ENCODE results near the gene TNP2.

The TNP2 gene

DNA sequence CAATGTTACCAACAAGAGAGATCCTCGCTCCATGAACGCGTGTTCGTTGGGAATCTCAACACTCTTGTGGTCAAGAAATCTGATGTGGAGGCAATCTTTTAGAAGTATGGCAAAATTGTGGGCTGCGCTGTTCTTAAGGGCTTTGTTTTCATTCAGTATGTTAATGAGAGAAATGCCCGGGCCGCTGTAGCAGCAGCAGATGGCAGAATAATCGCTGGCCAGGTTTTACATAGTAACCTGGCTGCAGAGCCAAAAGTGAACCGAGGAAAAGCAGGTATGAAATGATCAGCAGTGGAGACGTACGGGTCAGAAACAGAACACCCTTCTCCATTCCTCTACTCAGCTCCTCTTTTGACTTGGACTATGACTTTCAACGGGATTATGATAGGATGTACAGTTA is 26.5 kb downstream of the TNP2 start:
- in situ Hi-C loops (cut with MboI; ENCODE audit: low sequenced_read_pairs) = no loop called here

DNA sequence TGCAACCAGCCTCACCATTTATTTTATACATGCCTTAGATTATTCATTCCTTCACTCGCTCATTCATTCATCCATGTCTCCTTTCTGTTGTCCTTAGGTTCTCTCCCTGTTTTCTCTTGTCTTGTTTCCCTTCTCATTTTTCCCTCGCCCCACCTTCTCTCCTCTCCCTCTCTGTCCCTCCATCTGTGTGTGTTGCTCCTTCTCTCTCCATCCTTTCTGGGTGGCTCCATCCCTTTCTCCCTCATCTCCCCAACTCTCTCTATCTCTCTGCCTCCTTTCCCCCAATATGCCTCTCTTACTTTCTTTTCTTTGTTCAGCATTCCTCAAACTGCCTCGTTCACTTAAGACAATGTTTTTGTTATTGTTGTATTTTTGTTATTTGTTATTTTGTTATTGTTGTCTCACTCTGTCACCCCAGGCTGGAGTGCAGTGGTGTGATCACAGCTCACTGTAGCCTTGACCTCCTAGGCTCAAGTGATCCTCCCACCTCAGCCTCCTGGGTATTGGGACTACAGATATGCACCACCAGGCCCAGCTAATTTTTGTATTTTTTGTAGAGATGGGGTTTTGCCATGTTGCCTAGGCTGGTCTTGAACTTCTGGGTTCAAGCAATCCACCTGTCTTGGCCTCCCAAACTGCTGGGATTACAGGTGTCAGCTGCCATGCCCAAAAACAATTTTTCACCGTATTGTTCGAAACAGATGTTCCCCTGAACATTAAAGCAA is 27.5 kb downstream of the TNP2 start:
- in situ Hi-C loops (cut with MboI; ENCODE audit: low sequenced_read_pairs) = no loop called here

DNA sequence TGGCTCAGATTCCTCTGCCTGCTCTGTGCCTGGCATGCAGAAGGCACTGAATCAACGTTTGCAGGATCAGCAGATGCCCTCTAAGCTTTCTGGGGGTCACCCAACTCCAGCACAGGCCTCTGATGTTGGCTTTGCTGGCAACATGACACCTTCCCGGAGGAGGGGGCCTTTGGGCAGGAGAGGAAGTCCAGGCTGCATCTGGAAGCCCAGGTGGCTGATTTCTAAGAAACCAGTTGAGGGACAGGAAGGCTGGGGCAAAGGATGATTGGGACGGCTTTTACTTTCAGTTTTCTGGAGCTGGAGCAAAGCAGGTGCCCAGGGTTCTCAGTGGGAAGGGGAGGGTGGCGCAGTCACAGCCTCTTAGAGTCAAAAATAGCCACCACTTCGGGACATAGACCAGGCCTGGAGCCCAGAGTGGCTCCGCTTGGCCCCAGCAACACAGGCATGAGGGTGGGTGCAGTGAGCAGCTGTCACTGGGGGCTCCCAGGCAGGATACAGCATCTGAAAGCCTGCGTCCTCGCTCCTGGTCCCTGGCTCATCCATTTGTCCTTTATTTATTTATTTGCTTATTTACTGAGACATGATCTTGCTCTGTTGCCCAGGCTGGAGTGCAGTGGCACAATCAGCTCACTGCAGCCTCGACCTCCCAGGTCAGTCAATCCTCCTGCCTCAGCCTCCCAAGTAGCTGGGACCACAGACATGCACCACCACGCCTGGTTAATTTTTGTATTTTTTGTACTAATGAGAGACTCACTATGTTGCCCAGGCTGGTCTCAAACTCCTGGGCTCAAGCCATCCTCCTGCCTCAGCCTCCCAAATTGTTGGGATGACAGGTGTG is 28.3 kb downstream of the TNP2 start:
- in situ Hi-C loops (cut with MboI; ENCODE audit: low sequenced_read_pairs) = no loop called here

DNA sequence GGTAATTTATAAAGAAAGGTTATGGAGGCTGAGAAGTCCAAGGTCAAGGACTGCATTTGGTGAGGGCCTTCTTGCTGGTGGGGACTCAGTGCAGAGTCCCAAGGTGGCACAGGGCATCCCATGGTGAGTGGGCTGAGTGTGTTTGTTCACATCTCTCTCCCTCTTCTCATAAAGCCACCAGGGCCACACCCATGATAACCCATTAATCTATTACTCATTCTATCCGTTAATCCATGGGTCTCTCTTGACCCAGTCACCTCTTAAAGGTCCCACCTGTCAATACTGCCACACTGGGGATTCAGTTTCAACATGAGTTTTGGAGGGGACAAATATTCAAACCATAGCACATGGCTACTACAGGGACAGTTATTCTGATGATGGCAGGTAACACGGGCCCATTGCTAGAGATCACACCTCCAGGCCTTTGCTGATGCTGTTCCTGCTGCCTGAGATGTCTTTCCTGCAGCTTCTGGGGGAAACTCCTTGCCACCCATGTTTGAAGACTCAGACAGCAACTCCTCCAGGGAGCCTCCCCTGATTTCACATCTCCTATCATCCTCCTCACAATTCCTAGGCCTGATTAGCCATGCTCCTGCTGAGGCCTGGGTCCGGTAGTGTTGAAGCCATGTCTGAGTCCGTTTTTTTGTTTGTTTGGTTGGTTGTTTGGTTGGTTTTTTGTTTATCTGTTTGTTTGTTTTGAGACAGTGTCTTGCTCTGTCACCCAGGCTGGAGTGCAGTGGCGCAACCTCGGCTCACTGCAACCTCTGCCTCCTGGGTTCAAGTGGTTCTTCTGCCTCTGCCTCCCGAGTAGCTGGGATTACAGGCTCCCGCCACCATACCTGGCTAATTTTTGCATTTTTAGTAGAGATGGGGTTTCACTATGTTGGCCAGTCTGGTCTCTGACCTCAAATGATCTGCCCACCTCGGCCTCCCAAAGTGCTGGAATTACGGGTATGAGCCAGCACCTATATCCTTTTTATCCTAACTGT is 29.2 kb downstream of the TNP2 start:
- in situ Hi-C loops (cut with MboI; ENCODE audit: low sequenced_read_pairs) = no loop called here

DNA sequence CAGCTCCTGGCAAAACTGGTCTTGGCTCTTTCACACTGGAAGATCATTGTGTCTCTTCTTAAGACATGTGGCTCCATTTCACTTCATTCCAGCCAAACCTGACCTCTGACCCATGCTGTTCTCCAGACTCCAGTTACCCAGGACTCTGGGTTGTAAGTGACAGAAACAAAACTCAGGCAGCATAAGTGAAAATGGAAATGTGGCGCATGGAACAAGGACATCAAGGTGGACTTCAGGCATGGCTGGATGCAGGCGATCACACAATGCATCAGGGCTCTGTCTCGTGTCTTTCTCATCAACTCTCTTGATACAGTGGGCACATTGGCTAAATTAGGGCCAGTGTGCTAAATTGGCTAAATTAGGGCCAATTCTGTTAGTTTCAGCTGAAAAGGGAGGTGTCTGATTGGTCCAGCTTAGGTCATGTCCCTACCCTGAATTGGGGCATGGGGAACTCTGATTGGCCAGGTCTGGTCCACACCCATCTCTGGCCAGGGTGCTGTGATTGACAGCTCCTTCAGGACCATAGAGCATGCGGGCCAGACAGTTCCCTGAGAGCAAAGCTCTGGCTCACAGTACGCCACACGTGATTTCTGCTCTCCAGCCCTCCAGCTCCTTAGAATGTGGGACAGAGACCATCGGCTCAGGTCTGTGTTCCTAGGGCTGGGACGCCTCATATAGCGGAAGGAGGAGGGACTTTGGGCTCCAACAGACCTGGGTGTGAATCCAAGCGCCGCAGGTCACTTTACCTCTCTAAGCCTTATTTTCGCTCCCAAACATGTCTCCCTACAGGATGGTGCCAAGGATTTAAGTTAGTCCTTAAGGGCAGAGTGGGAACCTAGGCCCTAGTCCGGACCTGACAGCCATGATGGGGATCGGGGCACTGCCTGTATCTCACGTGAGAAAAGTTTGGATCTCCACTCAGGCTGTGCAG is 30.6 kb downstream of the TNP2 start:
- in situ Hi-C loops (cut with MboI; ENCODE audit: low sequenced_read_pairs) = no loop called here

DNA sequence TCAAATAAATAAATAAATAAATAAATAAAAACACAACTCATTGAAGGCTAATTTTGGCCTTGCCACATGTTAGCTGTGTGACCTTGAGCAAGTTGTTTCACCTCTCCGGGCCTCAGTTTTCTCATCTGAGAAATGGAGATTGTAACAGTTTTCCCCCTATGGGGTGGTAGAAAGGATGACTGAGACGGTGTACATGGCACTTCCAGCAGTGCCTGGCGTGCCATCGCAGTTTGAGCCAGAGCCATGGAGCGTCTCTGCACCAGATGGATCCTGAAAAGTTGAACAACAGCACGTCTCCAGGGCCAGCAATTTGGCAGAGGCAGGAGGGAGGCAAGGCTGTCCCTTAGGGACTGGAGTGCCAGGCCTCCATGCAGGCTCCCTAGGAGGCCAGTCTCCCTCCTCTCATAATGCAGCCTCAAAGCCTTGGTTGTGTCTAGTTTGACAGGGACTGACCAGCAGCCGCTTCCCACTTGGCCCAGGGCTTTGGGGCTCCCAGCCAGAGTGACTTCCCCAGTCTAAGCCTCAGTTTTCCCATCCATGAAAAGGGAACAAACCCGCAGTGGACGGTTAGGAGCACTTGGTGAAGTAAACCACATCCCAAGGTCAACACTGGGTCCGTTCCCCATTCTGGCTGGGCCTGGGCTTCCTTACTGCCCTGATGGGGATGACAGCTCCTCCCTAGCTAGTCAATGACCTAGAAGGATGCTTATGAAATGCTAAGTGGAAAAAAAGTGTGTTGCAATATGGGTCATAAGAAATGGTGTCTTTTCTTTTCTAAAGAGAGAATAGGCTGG is 32.5 kb downstream of the TNP2 start:
- in situ Hi-C loops (cut with MboI; ENCODE audit: low sequenced_read_pairs) = no loop called here

DNA sequence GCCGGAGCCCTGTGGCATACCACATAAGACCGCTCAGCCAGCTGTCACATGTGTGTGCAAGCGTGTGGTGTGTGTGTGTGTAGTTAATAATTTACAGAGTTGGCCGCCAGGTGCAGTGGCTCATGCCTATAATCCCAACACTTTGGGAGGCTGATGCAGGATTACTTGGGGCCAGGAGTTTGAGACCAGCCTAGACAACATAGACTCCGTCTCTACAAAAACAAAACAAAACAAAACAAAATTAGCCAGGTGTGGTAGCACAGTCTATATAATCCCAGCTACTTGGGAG is 33.5 kb downstream of the TNP2 start:
- in situ Hi-C loops (cut with MboI; ENCODE audit: low sequenced_read_pairs) = no loop called here

DNA sequence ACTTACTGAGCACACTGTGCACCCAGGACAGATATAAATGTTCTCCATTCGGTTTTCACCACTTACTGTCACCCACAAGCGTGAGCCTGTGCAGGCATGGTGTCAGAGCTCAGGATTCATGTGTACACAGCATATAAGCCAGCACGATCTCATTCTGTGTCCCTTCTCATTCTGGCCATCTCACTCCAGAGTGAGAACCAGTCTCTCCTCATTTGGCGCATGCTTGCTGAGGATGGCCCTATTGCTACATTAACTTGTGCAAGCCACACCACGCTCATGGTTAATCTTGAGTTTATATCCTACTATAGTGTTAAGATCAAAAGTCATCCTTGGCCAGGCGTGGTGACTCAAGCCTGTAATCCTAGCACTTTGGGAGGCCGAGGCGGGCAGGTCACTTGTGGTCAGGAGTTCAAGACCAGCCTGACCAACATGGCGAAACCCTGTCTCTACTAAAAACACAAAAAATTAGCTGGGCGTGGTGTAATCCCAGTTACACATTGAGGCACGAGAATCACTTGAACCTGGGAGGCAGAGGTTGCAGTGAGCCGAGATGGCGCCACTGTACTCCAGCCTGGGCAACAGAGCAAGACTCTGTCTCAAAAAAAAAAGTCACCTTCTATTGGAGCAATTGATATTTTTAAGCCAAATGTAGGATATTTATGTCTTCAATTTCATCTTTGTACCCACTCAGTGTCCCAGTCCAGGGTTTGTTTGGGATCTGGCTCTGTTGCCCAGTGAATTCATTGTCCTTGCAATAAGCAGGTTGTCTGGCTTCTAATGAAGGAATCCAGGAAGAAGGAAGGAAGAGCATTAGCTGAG is 34.0 kb downstream of the TNP2 start:
- in situ Hi-C loops (cut with MboI; ENCODE audit: low sequenced_read_pairs) = no loop called here

DNA sequence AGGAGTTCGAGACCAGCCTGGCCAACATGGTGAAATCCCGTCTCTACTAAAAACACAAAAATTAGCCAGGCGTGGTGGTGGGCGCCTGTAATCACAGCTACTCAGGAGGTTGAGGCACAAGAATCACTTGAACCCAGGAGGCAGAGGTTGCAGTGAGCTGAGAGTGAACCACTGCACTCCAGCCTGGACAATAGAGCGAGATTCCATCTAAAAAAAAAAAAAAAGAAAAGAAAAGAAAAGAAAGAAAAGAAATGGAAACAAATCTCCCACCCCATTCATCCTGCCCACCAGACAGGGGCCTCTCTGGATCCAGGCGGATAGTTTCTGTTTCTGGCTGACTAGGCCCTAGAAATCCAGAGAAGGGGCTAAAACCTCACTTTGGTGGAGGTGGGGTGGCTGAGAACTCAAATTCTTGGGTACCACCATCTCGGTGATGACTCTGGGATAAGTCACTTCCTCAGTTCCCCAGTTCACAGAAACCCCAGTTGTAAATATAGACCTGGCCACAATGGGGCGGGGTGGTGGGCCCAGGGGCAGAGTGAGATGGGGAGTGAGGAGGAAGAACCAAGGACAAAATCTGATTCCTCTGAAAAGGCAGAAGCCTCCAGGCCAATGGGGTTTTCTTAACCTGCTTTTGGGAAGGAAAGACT is 35.3 kb downstream of the TNP2 start:
- in situ Hi-C loops (cut with MboI; ENCODE audit: low sequenced_read_pairs) = no loop called here

DNA sequence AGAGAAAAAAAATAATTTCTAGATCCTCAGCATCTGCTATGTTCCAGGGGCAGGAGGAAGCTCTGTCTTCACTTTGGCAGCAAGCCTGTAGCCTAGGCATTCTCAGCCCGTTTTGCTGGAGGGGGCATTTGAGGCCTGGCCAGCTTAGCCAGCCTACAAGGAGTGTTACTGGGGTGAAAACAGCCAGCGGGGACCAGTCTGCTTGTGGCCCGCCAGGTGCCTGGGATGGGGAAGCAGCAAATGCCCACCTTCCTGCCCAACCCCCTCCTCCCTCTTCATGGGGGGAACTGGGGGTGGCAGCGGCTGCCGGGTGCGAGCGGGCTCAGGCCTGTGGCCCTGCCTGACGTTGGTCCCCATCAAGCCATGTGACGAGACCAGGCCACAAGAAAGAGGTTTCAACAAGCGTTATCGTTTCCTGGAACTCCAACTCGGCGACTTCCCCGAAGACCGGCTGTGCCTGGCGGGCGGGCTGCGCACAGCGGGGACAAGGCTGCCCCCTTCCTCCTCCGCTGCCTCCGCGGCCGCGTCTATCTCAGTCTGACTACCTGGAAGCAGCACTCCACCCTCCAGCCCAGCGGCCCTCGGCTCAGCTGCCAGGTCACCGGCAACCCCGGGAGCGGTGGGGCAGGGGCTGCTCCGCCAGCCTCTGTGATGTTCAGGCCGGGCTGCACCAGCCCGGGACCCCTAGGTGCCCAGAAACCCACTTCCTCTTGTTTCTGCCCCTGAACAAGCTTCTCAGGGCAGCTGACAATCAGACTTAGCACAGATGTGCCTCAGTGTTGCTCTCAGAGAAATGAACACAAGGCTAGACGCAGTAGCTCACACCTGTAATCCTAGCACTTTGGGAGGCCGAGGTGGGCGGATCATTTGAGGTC is 36.0 kb downstream of the TNP2 start:
- in situ Hi-C loops (cut with MboI; ENCODE audit: low sequenced_read_pairs) = no loop called here

DNA sequence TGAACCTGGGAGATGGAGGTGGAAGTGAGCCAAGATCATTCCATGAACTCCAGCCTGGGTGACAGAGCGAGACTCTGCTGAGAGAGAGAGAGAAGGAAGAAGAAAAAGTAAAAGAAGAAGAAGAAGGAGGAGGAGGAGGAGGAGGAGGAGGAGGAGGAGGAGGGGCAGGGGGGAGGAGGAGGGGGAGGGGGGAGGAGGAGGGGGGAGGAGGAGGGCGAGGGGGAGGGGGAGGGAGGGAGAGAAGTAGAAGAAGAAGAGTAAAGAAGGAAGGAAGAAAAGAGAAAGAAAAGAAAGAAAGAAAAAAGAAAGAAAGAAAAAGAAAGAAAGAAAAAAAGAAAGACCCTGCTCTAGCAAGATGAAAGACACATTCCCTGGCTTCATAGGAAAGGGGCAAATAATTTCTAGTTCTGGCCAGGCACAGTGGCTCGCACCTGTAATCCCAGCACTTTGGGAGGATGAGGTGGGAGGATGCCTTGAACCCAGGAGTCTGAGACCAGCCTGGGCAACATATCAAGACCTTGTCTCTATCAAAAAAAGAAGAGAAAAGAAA is 36.7 kb downstream of the TNP2 start:
- in situ Hi-C loops (cut with MboI; ENCODE audit: low sequenced_read_pairs) = no loop called here

DNA sequence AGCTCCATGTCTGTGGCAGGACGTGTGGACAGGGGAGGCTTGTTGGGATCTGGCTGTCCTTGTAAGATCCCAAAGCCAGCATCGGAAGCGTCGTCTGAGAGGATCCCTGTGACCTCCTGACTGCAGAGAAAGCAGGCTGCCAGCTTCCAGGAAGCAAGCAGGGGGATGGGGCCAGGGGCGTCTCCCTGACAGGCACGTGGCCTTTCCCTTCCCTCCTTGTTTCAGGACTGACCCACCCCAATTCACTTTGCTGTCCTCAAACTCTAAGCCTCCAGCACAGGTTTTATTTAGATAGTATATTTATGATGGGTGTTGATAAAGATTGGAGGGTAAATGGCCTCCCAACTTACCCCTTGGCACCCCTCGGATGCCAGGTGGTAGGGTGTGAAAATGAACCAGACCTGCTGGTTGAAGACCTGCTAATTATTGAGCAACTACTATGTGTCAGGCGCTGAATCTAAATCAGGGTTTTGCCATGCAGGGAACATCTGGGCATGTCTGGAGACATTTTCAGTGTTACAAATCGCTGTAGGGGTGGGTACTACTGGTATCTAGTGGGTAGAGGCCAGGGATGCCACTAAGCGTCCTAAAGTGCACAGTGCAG is 37.7 kb downstream of the TNP2 start:
- in situ Hi-C loops (cut with MboI; ENCODE audit: low sequenced_read_pairs) = no loop called here

DNA sequence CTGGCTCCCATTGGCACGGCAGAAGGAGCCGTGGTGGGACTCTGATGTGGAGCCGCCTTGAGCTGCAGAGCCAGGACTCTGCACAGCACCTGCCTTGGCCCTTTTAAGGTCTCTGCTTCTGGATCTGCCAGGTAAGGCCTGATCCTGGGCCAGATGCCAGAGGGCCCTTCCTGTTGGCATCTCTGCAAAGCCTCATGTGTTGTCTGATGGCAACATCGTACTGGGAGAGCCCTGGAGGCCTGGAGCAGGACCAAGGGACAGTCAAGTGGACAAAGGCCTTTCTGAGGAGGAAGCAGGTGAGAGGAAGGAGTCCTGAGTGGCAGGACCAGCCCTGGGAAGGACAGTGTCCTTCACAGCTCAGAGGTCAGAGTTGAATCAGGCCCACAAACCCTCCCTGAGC is 39.2 kb downstream of the TNP2 start:
- in situ Hi-C loops (cut with MboI; ENCODE audit: low sequenced_read_pairs) = no loop called here

DNA sequence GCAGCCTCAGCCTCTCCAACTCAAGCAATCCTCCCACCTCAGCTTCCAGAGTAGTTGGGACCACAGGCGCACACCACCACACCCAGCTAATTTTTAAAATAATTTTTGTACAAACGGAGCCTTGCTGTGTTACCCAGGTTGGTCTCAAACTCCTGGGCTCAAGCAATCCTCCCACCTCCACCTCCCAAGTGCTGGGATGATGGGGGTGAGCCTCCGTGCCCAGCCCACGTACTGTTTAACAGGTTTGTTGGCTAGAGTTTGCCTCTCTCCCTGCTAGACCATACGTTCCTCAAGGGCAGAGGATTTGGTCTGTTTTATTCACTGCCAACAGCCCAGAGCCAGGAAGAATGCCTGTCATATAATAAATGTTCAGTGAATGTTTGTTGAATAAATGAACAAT is 39.7 kb downstream of the TNP2 start:
- in situ Hi-C loops (cut with MboI; ENCODE audit: low sequenced_read_pairs) = no loop called here

DNA sequence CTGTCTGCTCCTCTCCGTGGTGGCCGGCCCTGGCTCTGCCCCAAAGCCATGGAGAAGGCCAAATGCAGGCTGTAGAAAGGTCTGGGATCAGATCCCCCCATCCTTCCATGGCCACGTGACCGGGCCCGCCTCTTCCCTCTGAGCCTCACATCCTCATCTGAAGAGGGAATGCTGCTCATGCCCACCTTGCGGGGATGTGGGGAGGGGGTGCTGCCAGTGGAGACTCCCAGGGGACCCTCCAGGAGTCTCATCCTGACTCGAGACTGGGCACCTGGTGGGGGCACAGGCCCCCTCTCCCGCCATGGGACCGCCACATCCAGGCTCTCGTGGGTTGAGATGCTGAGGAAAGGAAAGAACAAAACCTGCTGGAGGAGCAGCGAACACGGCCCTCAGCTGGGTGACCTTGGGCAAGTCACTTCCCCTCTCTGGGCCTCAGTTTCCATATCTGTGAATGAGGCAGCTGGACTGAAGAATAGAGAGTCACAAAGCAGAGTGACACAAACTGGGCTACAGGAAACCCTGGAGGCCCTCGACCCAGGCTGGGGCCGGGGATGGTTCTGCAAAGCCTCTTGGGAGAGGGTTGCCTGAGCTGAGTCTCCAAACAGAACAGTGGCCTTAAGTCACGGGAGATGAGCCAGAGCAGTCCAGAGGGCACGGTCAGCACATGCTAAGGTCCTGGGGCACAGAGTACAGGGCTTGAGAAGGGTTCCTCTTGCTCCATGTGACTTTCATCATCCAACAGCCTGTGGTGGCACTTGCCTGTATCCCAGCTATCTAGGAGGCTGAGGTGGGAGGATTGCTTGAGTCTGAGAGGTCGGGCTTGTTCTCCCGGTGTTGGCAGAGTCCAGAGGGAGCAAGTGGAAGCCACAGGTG is 43.2 kb downstream of the TNP2 start:
- in situ Hi-C loops (cut with MboI; ENCODE audit: low sequenced_read_pairs) = no loop called here

Data from HL-60/S4 treated with retinoic acid at 250 ng/mL for 4 days and 3 days (cell line).